Fibroblast of lung (primary cell): ENCODE measurements around the gene HDAC2. TPM values are rescaled to one million over a fixed set of nuclear protein-coding genes. Genes with fewer than 3 reads are reported as not detected.

ENCODE experiments used
- DNase-seq, 2 donors: peaks; one replicate each; pipeline versions ENCODE4 v3.0.0 to v3.0.0-alpha.2; 2010; ENCODE audit warnings: low read depth in 2 of 2
- H2AFZ ChIP-seq: 2 replicates; pipeline ENCODE4 v1.5.1; 2012; ENCODE audit warnings: low read length, control low read depth, inconsistent platforms
- H3K27ac ChIP-seq: 2 replicates; pipeline ENCODE4 v1.5.1; 2011; ENCODE audit warnings: low read length, control low read depth; ENCODE audit not compliant: insufficient read depth
- H3K27me3 ChIP-seq: 2 replicates; pipeline ENCODE4 v1.5.1; 2011; ENCODE audit warnings: mild to moderate bottlenecking, low read length; ENCODE audit not compliant: control insufficient read depth, insufficient read depth
- H3K36me3 ChIP-seq: 2 replicates; pipeline ENCODE4 v1.5.1; 2011; ENCODE audit warnings: low read length; ENCODE audit not compliant: control insufficient read depth, insufficient read depth
- H3K4me1 ChIP-seq: 2 replicates; pipeline ENCODE4 v1.5.1; 2011; ENCODE audit warnings: low read length; ENCODE audit not compliant: control insufficient read depth, insufficient read depth; ENCODE audit errors: extremely low read depth
- H3K4me2 ChIP-seq: 2 replicates; pipeline ENCODE4 v1.5.1; 2011; ENCODE audit warnings: low read length, control low read depth; ENCODE audit not compliant: insufficient read depth; ENCODE audit errors: extremely low read depth
- H3K4me3 ChIP-seq, 4 experiments: fragments of 200-600 bp in 1 of 4; sonication (generic) in 1 of 4; replicated peaks in 1 of 4; 2 replicates each; pipeline ENCODE4 v1.5.1; 2011 to 2016; ENCODE audit warnings: low read length in 4 of 4, low read depth in 3 of 4, mild to moderate bottlenecking in 3 of 4, control low read depth in 2 of 4, inconsistent platforms in 1 of 4, mixed read lengths in 1 of 4; ENCODE audit not compliant: insufficient read depth in 1 of 4; ENCODE audit errors: control extremely low read depth in 1 of 4
- H3K79me2 ChIP-seq: 2 replicates; pipeline ENCODE4 v1.5.1; 2012; ENCODE audit warnings: mild to moderate bottlenecking, low read length, inconsistent platforms; ENCODE audit not compliant: control insufficient read depth, insufficient read depth
- H3K9ac ChIP-seq: 2 replicates; pipeline ENCODE4 v1.5.1; 2011; ENCODE audit warnings: mild to moderate bottlenecking, low read length, control low read depth; ENCODE audit not compliant: insufficient read depth
- H3K9me3 ChIP-seq: 2 replicates; pipeline ENCODE4 v1.5.1; 2012; ENCODE audit warnings: low read depth, low read length; ENCODE audit not compliant: control insufficient read depth, insufficient read depth
- H4K20me1 ChIP-seq: 2 replicates; pipeline ENCODE4 v1.5.1; 2011; ENCODE audit warnings: low read length; ENCODE audit not compliant: control insufficient read depth, insufficient read depth; ENCODE audit errors: extremely low read depth
- EZH2 ChIP-seq: IDR thresholded peaks from 2 replicates; pipeline ENCODE4 v1.5.1; 2012; ENCODE audit warnings: low read length, control low read depth, mild to moderate bottlenecking; ENCODE audit errors: missing control alignments
- polyA plus RNA-seq, 2 donors: library from polyadenylated mRNA; depleted of rRNA in 1 of 2; stranded (reverse) in 1 of 2; unstranded in 1 of 2; fragments of >200 nt; gene quantifications; 2 replicates each; pipeline ENCODE4 v1.2.1, GENCODE V29; 2011 to 2012; ENCODE audit warnings: missing spikeins in 1 of 2
- total RNA-seq: library from RNA; depleted of rRNA; stranded (reverse); fragments of >200 nt; gene quantifications from 2 replicates; pipeline ENCODE4 v1.2.1, GENCODE V29; 2014
- TF ChIP-seq, protein P1 (sequence below), 2 donors: IDR thresholded peaks in 1 of 2; conservative IDR thresholded peaks in 1 of 2; 1 replicate in 1 of 2; 2 replicates in 1 of 2; pipeline ENCODE4 v1.5.1; 2011 to 2012; ENCODE audit warnings: low read length in 2 of 2, control low read depth in 1 of 2, inconsistent platforms in 1 of 2, low read depth in 1 of 2, mild to moderate bottlenecking in 1 of 2

The HDAC2 gene
- total and polyA plus RNA-seq, 2 donors (not counting 1 experiment from before 2014, with no cell fraction given) = 64.9 to 155 TPM

DNA sequence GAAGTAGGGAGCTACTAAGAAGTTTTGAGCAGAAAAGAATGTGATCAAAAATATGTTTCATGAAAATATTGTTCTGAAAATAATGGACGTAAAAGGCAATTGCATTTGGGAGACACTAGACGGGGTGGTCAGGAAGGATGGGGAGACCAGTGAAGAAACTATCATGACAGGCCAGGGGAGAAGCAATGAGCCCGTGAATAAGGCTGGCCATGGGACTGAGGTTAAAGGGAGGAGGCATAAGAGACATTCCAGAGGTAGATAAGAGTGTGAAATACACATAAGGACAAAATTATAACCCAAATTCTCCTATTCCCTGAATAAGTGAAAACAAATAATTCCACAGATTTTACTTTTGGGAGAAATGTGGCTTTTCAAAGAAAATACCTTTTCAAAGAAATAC lies 62.1 kb downstream of the HDAC2 start:
- H3K9ac ChIP-seq = no peak overlapping the region
- no peak overlapping the region for H2AFZ ChIP-seq
- peak in 1 of 2 donors; percentile 56 for DNase-seq
- no peaks in the 10 kb centered on the region for H3K79me2 ChIP-seq
- peaks cover 4% of the 10 kb centered on the region for H3K4me1 ChIP-seq
- H3K9me3 ChIP-seq = no peaks in the 10 kb centered on the region
- TF ChIP-seq, protein P1, sequence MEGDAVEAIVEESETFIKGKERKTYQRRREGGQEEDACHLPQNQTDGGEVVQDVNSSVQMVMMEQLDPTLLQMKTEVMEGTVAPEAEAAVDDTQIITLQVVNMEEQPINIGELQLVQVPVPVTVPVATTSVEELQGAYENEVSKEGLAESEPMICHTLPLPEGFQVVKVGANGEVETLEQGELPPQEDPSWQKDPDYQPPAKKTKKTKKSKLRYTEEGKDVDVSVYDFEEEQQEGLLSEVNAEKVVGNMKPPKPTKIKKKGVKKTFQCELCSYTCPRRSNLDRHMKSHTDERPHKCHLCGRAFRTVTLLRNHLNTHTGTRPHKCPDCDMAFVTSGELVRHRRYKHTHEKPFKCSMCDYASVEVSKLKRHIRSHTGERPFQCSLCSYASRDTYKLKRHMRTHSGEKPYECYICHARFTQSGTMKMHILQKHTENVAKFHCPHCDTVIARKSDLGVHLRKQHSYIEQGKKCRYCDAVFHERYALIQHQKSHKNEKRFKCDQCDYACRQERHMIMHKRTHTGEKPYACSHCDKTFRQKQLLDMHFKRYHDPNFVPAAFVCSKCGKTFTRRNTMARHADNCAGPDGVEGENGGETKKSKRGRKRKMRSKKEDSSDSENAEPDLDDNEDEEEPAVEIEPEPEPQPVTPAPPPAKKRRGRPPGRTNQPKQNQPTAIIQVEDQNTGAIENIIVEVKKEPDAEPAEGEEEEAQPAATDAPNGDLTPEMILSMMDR (conservative IDR thresholded peaks at IDR 0.05 in 1 of 2, IDR thresholded peaks at IDR 0.05 in 1 of 2; ENCODE audit: low read depth in 1 of 2, low read length in 2 of 2) = no peak
- TF ChIP-seq EZH2 = no peak
- no peaks in the 10 kb centered on the region for H3K36me3 ChIP-seq
- H3K4me2 ChIP-seq = no peak overlapping the region
- no peaks in the 10 kb centered on the region for H4K20me1 ChIP-seq
- no peaks in the 10 kb centered on the region for H3K27me3 ChIP-seq
- H3K4me3 ChIP-seq = no peak overlapping the region
- no peak overlapping the region for H3K27ac ChIP-seq

GRCh38 chr6:113907102-113907815 lies 63.7 kb downstream of the HDAC2 start:
- H3K79me2 ChIP-seq = no peaks in the 10 kb centered on the region
- no peak overlapping the region for H3K4me3 ChIP-seq
- H3K4me2 ChIP-seq = no peak overlapping the region
- H3K9ac ChIP-seq = no peak overlapping the region
- DNase-seq = no peak
- H3K27ac ChIP-seq = no peak overlapping the region
- no peaks in the 10 kb centered on the region for H3K27me3 ChIP-seq
- H2AFZ ChIP-seq = no peak overlapping the region
- H3K4me1 ChIP-seq = peaks cover 4% of the 10 kb centered on the region
- H3K36me3 ChIP-seq = no peaks in the 10 kb centered on the region
- H4K20me1 ChIP-seq = no peaks in the 10 kb centered on the region
- TF ChIP-seq, protein P1 (conservative IDR thresholded peaks at IDR 0.05 in 1 of 2, IDR thresholded peaks at IDR 0.05 in 1 of 2; ENCODE audit: low read depth in 1 of 2, low read length in 2 of 2) = no peak
- TF ChIP-seq EZH2 = no peak
- H3K9me3 ChIP-seq = no peaks in the 10 kb centered on the region

GRCh38 chr6:113903666-113904330 lies 67.2 kb downstream of the HDAC2 start:
- Histone ChIP-seq H4K20me1 (no peaks in the 10 kb centered on the region), H3K27ac (no peak overlapping the region), H3K4me3 (no peak overlapping the region), H3K27me3 (no peaks in the 10 kb centered on the region), H3K9ac (no peak overlapping the region), H2AFZ (peak overlapping the region; percentile 63), H3K4me2 (peak overlapping the region; percentile 23), H3K9me3 (no peaks in the 10 kb centered on the region), H3K4me1 (peaks cover 4% of the 10 kb centered on the region), H3K36me3 (no peaks in the 10 kb centered on the region), H3K79me2 (no peaks in the 10 kb centered on the region)
- TF ChIP-seq EZH2 = no peak
- TF ChIP-seq, protein P1 (conservative IDR thresholded peaks at IDR 0.05 in 1 of 2, IDR thresholded peaks at IDR 0.05 in 1 of 2; ENCODE audit: low read depth in 1 of 2, low read length in 2 of 2) = no peak
- peak; percentile 42 to 55 for DNase-seq
